Measurements from ENCODE around the gene ZNF469.

Gene ZNF469

GRCh38 chr16:88392616-88393015 is 9.9 kb downstream of the ZNF469 start:
- no peak for TF ChIP-seq CTCF (IDR thresholded peaks at IDR 0.05; ENCODE audit: low read depth, low read length)
- no peak overlapping the region for H3K4me3 ChIP-seq (ENCODE audit: low read depth, low read length)

- no peak for TF ChIP-seq CTCF (IDR thresholded peaks at IDR 0.05; ENCODE audit: low read depth, low read length)
- no peak overlapping the region for H3K4me3 ChIP-seq (ENCODE audit: low read depth, low read length)
Measured at GRCh38 chr16:88393034-88393433, 10.3 kb downstream of the ZNF469 start.

- H3K4me3 ChIP-seq (ENCODE audit: low read depth, low read length), result no peak overlapping the region
- no peak for TF ChIP-seq CTCF (IDR thresholded peaks at IDR 0.05; ENCODE audit: low read depth, low read length)
Measured at GRCh38 chr16:88393571-88393970, 10.8 kb downstream of the ZNF469 start.

- no peak overlapping the region for H3K4me3 ChIP-seq (ENCODE audit: low read depth, low read length)
- TF ChIP-seq CTCF (IDR thresholded peaks at IDR 0.05; ENCODE audit: low read depth, low read length), result no peak
Measured at GRCh38 chr16:88394426-88394825, 11.7 kb downstream of the ZNF469 start.

GRCh38 chr16:88395669-88396584 is 13.2 kb downstream of the ZNF469 start:
- H3K4me3 ChIP-seq (ENCODE audit: low read depth, low read length), result no peak overlapping the region
- TF ChIP-seq CTCF (IDR thresholded peaks at IDR 0.05; ENCODE audit: low read depth, low read length), result no peak

GRCh38 chr16:88398170-88398873 is 15.6 kb downstream of the ZNF469 start:
- no peak for TF ChIP-seq CTCF (IDR thresholded peaks at IDR 0.05; ENCODE audit: low read depth, low read length)
- no peak overlapping the region for H3K4me3 ChIP-seq (ENCODE audit: low read depth, low read length)

- no peak for TF ChIP-seq CTCF (IDR thresholded peaks at IDR 0.05; ENCODE audit: low read depth, low read length)
- H3K4me3 ChIP-seq (ENCODE audit: low read depth, low read length), result no peak overlapping the region
Measured at GRCh38 chr16:88398874-88399178, 16.1 kb downstream of the ZNF469 start.
